ENCODE results near the gene GNPTG.

GRCh38 chr16:1341495-1342420 is 10.0 kb upstream of the GNPTG start:
- TF ChIP-seq POLR2A (IDR thresholded peaks at IDR 0.05): no peak
- no peak for TF ChIP-seq CTCF (IDR thresholded peaks at IDR 0.05)
